ENCODE results near the gene EHMT1.
A peak's percentile ranks its signal among the peaks of the same experiment; 100 is the strongest.

Gene EHMT1

DNA sequence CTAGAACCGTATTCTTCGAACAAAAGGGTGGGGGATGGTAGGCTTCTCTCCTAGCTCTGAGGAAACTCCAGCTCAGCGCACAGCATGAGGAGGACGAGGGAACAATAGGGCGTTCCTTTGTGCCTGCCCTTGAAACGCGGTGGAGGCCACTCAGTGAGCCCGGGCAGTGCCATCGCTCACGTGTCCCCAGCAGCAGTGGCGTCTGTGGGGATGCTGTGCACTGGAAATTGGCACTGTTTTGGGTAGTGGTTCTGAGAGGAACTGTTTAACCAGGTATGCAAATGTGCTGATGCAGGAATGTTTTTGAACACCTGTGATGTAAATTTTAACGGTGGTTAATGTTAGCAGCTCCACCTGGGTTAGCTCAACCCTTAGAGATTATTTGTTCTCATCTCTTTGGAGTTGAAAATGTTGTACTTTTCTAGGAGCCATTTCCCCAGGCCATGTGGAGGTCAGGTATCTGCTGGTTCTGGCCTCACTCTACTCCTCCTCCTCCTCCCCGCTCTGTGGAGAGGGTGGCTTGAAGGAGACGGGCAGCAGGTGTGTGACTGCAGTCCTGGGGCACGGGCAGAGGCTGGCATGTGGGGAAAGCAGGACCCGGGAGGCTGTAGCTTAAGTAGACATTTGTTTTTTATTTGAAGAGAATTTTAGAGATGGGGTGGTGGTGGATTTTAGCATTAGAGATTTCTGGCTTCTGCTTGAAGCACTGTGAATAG is 48.3 kb downstream of the EHMT1 start:
- ATAC-seq (no peak), DNase-seq (no peak)
- no peaks in the 10 kb centered on the region for H3K27me3 Mint-ChIP-seq
- H3K9me3 Mint-ChIP-seq, result no peaks in the 10 kb centered on the region
- H3K4me3 Mint-ChIP-seq, result no peak overlapping the region
- peaks cover 57% of the 10 kb centered on the region for H3K4me1 Mint-ChIP-seq
- peak overlapping the region in 1 of 2 donors; percentile 46 for H3K27ac Mint-ChIP-seq

- no peaks in the 10 kb centered on the region for H3K9me3 Mint-ChIP-seq
These were observed 49.4 kb downstream of the EHMT1 start for GRCh38 chr9:137668203-137668602.

DNA sequence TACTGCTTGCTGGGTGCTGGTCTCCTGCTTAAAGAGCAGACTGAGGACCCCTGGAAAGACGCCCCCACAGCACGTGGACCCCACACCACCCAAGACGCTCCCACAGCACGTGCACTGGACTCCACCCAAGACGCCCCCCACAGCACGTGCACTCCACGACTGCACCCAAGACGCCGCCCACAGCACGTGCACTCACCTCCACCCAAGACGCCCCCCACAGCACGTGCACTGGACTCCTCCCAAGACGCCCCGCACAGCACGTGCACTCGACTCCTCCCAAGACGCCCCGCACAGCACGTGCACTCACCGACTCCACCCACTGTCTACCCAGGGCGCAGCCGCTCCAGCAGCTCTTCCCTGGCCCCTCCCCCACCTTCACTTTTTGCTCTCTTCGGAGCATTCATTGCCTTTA is 50.5 kb downstream of the EHMT1 start:
- Mint-ChIP-seq H3K4me3 (no peak overlapping the region), H3K4me1 (peaks cover 70% of the 10 kb centered on the region), H3K27me3 (no peaks in the 10 kb centered on the region), H3K9me3 (no peaks in the 10 kb centered on the region), H3K27ac (peak overlapping the region; percentile 1 to 6)
- ATAC-seq, result peak; percentile 60
- DNase-seq, result no peak

More at GRCh38 chr9:137668203-137668602, 49.4 kb downstream of the EHMT1 start:
- ATAC-seq, result no peak
- DNase-seq, result no peak
- Mint-ChIP-seq H3K4me3 (no peak overlapping the region), H3K27ac (no peak overlapping the region), H3K27me3 (no peaks in the 10 kb centered on the region), H3K4me1 (peaks cover 67% of the 10 kb centered on the region)

DNA sequence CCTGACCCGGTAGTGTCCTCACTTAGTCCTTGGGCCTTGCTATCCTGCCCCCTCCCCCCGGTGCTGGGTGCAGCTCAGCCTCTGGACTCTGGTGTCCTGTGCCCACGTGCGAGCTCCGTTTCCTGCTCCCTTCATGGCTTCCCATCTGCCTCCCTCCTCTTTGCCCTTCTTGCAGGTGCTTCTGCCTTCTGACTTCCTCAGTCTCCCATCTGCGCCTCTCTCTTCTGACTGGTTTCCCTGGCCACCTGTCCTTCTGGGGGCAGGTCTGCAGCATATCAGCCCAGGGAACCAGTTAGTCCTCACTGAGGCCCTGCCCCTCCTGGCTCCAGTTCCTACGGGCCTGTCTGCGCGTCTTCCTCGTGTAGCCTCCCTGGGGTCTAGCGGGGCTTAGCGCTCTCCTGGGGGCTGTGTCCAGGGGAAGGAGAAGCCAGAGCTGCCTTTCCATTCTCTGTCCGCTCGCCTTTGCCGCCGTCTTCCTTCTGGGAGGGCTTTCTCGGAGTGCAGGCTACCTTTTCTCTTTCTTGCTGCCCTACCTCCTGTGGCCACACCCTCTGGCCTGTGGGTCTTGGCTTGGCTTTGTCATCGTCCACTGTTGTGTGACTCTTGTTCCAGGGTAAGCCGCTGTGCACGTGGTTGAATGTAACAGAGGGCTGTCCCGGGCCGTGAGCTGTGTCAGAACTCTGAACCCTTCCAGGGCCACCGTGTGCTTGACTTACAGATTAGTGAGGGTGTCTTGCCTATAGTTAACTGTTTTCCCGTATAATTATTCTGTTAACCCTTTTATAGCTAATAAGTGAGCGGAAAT is 51.8 kb downstream of the EHMT1 start:
- H3K27ac Mint-ChIP-seq, result peak overlapping the region; percentile 28 to 71

GRCh38 chr9:137671196-137671538 is 52.4 kb downstream of the EHMT1 start:
- no peak for DNase-seq
- peaks cover 61% of the 10 kb centered on the region for H3K4me1 Mint-ChIP-seq

More for the DNA sequence above, 51.8 kb downstream of the EHMT1 start:
- Mint-ChIP-seq H3K27me3 (no peaks in the 10 kb centered on the region), H3K4me3 (no peak overlapping the region), H3K9me3 (no peaks in the 10 kb centered on the region), H3K4me1 (peaks cover 67% of the 10 kb centered on the region)
- ATAC-seq (no peak), DNase-seq (no peak)

DNA sequence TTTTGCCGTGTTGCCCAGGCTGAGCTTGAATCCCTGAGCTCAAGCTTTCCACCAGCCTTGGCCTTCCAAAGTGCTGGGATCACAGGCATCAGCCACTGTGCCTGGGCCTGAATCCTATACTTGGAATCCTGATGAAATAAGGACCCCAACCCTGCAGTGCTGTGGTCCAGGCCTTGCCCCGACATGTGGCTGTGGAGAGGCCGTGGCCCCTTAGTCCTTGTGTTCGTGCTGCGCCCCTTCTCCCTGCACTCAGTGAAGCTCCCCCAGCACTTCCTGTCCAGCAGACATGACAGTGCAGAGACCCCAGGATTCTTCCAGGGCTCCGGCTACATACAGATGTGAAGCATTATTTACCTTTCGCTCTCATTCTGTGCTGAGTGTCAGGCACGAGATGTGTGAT is 52.9 kb downstream of the EHMT1 start:
- DNase-seq, result no peak
- H3K4me1 Mint-ChIP-seq, result peaks cover 56% of the 10 kb centered on the region
- H3K4me3 Mint-ChIP-seq, result no peak overlapping the region
- no peaks in the 10 kb centered on the region for H3K27me3 Mint-ChIP-seq
- no peak for ATAC-seq
- H3K9me3 Mint-ChIP-seq, result no peaks in the 10 kb centered on the region
- H3K27ac Mint-ChIP-seq, result no peak overlapping the region

More at GRCh38 chr9:137671196-137671538, 52.4 kb downstream of the EHMT1 start:
- Mint-ChIP-seq H3K4me3 (no peak overlapping the region), H3K27ac (peak overlapping the region in 1 of 2 donors; percentile 43), H3K9me3 (no peaks in the 10 kb centered on the region), H3K27me3 (no peaks in the 10 kb centered on the region)
- ATAC-seq, result no peak

DNA sequence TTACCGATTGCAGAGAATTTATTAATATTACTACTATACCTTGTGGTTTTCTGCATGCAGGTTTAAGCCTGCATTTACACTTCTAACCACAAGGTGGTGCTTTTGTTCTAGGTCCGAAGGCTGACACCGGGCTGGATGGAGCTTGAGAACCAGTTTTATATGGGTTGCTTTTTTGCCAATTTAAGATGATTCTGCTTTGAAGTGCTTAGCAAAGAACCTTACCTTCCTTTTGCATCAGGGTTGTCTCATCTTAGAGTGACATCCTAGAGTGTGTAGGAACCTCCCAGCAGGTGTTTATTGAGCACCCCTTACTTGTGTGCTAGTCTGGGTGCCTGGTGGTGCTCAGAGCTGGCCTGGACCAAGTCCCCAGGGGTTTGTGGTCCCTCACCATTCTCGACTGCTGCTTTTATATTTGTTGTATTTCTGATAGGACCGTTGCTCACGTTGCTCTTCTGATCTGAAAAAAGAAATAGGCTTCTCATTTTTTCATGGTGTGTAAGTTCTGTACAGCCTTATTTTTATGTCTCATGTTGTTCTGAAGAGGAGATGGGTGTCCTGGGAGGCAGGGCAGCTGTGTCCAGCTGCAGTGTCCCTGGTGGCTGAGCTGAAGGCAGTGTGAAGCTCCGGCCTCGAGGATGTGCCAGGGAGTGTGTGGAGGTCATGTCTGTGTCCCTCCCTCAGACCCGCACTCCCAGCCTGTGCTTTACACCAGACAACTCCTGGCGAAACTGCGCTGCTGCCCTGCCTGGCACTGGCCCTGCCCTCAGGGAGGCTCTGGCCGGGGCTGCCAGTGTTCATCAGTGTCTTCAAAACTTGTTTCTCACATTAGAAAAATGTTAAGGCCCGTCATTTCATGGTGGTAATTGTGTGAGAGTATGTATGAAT is 54.3 kb downstream of the EHMT1 start:
- Mint-ChIP-seq H3K4me3 (no peak overlapping the region), H3K27ac (peak overlapping the region in 1 of 2 donors; percentile 68), H3K27me3 (no peaks in the 10 kb centered on the region), H3K4me1 (peaks cover 44% of the 10 kb centered on the region), H3K9me3 (no peaks in the 10 kb centered on the region)
- DNase-seq, result peak; percentile 45 to 50
- peak; percentile 86 for ATAC-seq

- ATAC-seq, result no peak
- Mint-ChIP-seq H3K9me3 (no peaks in the 10 kb centered on the region), H3K4me3 (no peak overlapping the region), H3K27me3 (no peaks in the 10 kb centered on the region), H3K27ac (no peak overlapping the region), H3K4me1 (peaks cover 42% of the 10 kb centered on the region)
- DNase-seq, result no peak
These were observed 55.1 kb downstream of the EHMT1 start for GRCh38 chr9:137673886-137674285.

- no peak overlapping the region for H3K4me3 Mint-ChIP-seq
- no peak for DNase-seq
- H3K27me3 Mint-ChIP-seq, result no peaks in the 10 kb centered on the region
- peaks cover 42% of the 10 kb centered on the region for H3K4me1 Mint-ChIP-seq
- no peak for ATAC-seq
- H3K27ac Mint-ChIP-seq, result no peak overlapping the region
- H3K9me3 Mint-ChIP-seq, result no peaks in the 10 kb centered on the region
These were observed 55.6 kb downstream of the EHMT1 start for GRCh38 chr9:137674307-137674975.

- peaks cover 46% of the 10 kb centered on the region for H3K4me1 Mint-ChIP-seq
- no peak overlapping the region for H3K4me3 Mint-ChIP-seq
These were observed 56.1 kb downstream of the EHMT1 start for GRCh38 chr9:137674976-137675320.

GRCh38 chr9:137676998-137677397 is 58.2 kb downstream of the EHMT1 start:
- Mint-ChIP-seq H3K4me3 (no peak overlapping the region), H3K9me3 (no peaks in the 10 kb centered on the region), H3K4me1 (peaks cover 50% of the 10 kb centered on the region), H3K27me3 (no peaks in the 10 kb centered on the region), H3K27ac (no peak overlapping the region)
- ATAC-seq (no peak), DNase-seq (no peak)

More at GRCh38 chr9:137674976-137675320, 56.1 kb downstream of the EHMT1 start:
- ATAC-seq (no peak), DNase-seq (no peak)
- peak overlapping the region in 1 of 2 donors; percentile 13 for H3K27ac Mint-ChIP-seq
- no peaks in the 10 kb centered on the region for H3K27me3 Mint-ChIP-seq
- no peaks in the 10 kb centered on the region for H3K9me3 Mint-ChIP-seq

GRCh38 chr9:137678202-137678601 is 59.4 kb downstream of the EHMT1 start:
- ATAC-seq, result no peak
- H3K9me3 Mint-ChIP-seq, result no peaks in the 10 kb centered on the region
- H3K27ac Mint-ChIP-seq, result no peak overlapping the region
- no peaks in the 10 kb centered on the region for H3K27me3 Mint-ChIP-seq
- H3K4me3 Mint-ChIP-seq, result no peak overlapping the region
- H3K4me1 Mint-ChIP-seq, result peaks cover 39% of the 10 kb centered on the region
- no peak for DNase-seq

GRCh38 chr9:137679249-137679648 is 60.4 kb downstream of the EHMT1 start:
- Mint-ChIP-seq H3K4me1 (peaks cover 31% of the 10 kb centered on the region), H3K27ac (no peak overlapping the region), H3K4me3 (no peak overlapping the region), H3K9me3 (no peaks in the 10 kb centered on the region), H3K27me3 (no peaks in the 10 kb centered on the region)
- DNase-seq, result no peak
- no peak for ATAC-seq

DNA sequence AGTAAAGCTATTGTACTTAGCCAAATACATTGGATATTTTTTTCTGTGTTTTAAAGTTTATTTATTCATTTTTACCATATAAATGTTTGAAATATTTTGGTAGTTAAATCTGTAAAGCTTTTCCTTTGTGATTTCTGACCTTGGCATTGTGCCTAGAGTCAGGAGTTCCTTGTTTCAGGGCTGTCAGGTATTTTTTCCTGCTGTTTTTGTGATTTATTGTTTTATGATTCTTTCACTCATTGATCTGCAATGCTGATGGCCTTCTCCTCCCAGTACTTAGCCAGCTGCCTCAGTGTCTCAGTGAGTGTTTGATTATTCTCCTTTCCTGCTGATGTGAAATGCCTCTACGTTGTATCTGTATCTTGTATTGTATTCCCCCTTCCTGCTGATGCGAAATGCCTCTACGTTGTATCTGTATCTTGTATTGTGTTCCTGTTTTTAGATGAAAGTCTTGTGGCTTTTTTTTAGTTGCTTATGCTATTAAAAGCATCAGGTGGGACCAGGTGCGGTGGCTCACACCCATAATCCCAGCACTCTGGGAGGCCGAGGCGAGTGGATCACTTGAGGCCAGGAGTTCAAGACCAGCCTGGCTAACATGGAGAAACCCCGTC is 61.0 kb downstream of the EHMT1 start:
- no peak overlapping the region for H3K4me3 Mint-ChIP-seq
- no peaks in the 10 kb centered on the region for H3K9me3 Mint-ChIP-seq
- H3K27me3 Mint-ChIP-seq, result no peaks in the 10 kb centered on the region
- DNase-seq (no peak), ATAC-seq (no peak)
- peaks cover 26% of the 10 kb centered on the region for H3K4me1 Mint-ChIP-seq
- H3K27ac Mint-ChIP-seq, result peak overlapping the region in 1 of 2 donors; percentile 89
